Peyer's patch (tissue), 4 donors: ENCODE measurements around the gene CP.

Source experiments
- CTCF ChIP-seq, 6 experiments: fragments of 450-650 bp in 4 of 6; fragments of 200-600 bp in 2 of 6; sonication (generic) in 1 of 6; IDR thresholded peaks; one replicate each; pipeline ENCODE4 v1.5.1; 2017 to 2019; ENCODE audit warnings: antibody characterized with exemption in 6 of 6, mild to moderate bottlenecking in 3 of 6, moderate library complexity in 1 of 6
- POLR2A ChIP-seq, 2 donors: fragments of 450-650 bp; IDR thresholded peaks; one replicate each; pipeline ENCODE4 v1.5.1; 2017; ENCODE audit warnings: antibody characterized with exemption in 2 of 2, mild to moderate bottlenecking in 2 of 2, moderate library complexity in 2 of 2

GRCh38 chr3:149199474-149199873 is 22.2 kb downstream of the CP start:
- TF ChIP-seq CTCF (IDR thresholded peaks at IDR 0.05) (no peak), POLR2A (IDR thresholded peaks at IDR 0.05) (no peak)
